Urinary bladder (tissue), 4 donors: Measurements from ENCODE around the gene AHNAK2. TPM values are rescaled to one million over a fixed set of nuclear protein-coding genes. Genes with fewer than 3 reads are reported as not detected.
"Not testable (repeated sequence)": the region's sequence is repeated elsewhere in the genome, so short reads cannot be mapped to it uniquely, and the experiment has no call there.

Source experiments
- DNase-seq: peaks from one replicate; pipeline ENCODE4 v3.0.0-alpha.2; 2015; ENCODE audit errors: extremely low spot score
- H3K27ac ChIP-seq: one replicate; pipeline ENCODE4 v1.5.1; 2013; ENCODE audit warnings: low read depth, mild to moderate bottlenecking, moderate library complexity
- H3K36me3 ChIP-seq: one replicate; pipeline ENCODE4 v1.6.1; 2013; ENCODE audit warnings: mild to moderate bottlenecking, moderate library complexity; ENCODE audit not compliant: insufficient read depth
- H3K4me1 ChIP-seq: one replicate; pipeline ENCODE4 v1.6.1; 2013; ENCODE audit warnings: mild to moderate bottlenecking, moderate library complexity; ENCODE audit not compliant: insufficient read depth
- H3K4me3 ChIP-seq: one replicate; pipeline ENCODE4 v1.5.1; 2013; ENCODE audit warnings: low read depth, low read length
- WGBS: extraction: QIAGEN DNeasy Blood & Tissue Kit; methylation state at CpG from one replicate; pipeline ENCODE4 v1.1.7; 2013; 5-methylcytosine and 5-hydroxymethylcytosine counted together
- polyA plus RNA-seq: library from polyadenylated mRNA; stranded (reverse); fragments of 200-250 nt; gene quantifications from one replicate; pipeline ENCODE4 v1.2.3, GENCODE V29; 2013
- total RNA-seq: library from RNA; depleted of rRNA; stranded (reverse); fragments of >200 nt; gene quantifications from one replicate; pipeline ENCODE4 v1.2.3, GENCODE V29; 2014
- donor health status: healthy with polysubstance abuse.
- donor health status: healthy.

The AHNAK2 gene
- total RNA-seq (14.5 TPM), polyA plus RNA-seq (43.2 TPM)

DNA sequence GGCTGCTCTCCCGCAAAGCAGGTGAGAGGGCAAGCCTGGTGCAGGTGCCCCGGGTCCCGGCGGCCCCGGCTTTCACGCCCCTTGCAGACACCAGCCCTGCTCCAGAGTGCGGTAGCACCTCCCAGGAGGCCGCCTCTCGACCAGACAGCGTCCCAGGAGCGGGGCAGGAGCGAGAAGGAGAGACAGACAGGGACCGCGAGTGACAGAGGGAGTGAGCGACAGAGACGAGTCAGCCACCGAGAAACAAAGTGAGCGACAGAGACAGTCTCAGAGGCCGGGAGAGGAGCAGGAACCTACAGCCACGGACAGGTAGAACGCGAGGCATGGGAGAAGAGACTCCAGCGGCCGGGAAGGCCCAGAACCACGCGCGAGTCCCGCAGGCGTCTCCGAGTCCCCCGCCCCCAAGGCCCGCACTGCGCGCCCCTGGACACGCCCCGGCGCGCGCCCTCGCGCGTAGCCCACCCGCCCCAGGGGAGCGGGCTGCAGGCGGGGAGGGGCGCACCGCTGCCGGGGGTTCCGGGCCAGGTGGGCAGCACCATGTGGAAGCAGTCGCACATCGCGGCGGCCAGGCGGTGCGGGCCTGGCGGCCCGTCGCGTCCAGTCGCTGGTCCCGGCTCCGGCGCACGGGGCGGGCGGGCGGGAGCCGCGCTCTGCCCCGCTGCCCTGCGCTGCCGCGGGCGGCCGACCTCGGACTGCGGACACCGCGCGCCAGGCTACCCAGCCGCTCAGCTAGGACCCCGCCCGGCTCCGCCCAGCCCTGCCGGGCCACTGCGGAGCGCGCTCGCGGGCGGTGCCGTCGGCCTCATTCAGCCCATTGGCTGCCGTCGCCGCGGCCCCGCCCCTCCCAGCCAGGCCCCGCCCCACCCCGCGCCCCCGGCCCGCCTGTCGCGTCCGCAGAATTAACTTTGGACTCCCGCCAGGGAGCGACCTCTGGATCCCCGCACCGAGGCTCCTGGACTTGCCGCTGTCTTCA lies at the start of gene AHNAK2:
AHNAK2 (minus strand) TSS at position 694 of the 973 bp plus-strand sequence; CDS start at position 557, 137 bp downstream.
- Histone ChIP-seq H3K4me1 (no peaks in the 10 kb centered on the region), H3K36me3 (no peaks in the 10 kb centered on the region), H3K27ac (no peak within 1 kb of the TSS), H3K4me3 (peak within 1 kb of the TSS; percentile 40)
- DNase-seq, result no peak
- WGBS, result 3% methylated on average over 111 of the region's 111 CpGs

DNA sequence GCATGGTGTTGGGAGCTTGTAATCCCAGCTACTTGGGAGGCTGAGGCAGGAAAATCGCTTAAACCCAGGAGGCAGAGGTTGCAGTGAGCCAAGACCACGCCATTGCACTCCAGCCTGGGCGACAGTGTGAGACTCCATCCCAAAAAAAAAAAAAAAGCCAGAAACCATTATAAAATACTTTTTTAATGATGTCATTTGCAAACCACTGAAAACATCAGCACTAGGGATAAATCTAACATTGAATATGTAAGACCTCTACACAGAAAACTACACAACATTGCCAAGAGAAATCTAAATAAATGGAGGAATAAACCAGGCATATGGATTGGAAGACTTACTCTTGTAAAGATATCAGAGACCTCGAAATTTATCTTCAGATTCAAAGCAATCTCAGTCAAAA lies 49.5 kb upstream of the AHNAK2 start:
- not testable (repeated sequence) for H3K27ac ChIP-seq, H3K4me1 ChIP-seq, DNase-seq, H3K4me3 ChIP-seq, H3K36me3 ChIP-seq
- 63% methylated on average over 4 of the region's 4 CpGs for WGBS

GRCh38 chr14:105026802-105027563 lies 48.8 kb upstream of the AHNAK2 start:
- 9% methylated on average over 1 of the region's 1 CpG for WGBS
- DNase-seq, result no peak
- peaks cover under 1% of the 10 kb centered on the region for H3K4me1 ChIP-seq
- no peak overlapping the region for H3K4me3 ChIP-seq
- H3K27ac ChIP-seq, result no peak overlapping the region
- H3K36me3 ChIP-seq, result no peaks in the 10 kb centered on the region

- DNase-seq, result no peak
- no peak overlapping the region for H3K27ac ChIP-seq
- 90% methylated on average over 16 of the region's 16 CpGs for WGBS
These were observed 48.0 kb upstream of the AHNAK2 start for GRCh38 chr14:105026033-105026785.

DNA sequence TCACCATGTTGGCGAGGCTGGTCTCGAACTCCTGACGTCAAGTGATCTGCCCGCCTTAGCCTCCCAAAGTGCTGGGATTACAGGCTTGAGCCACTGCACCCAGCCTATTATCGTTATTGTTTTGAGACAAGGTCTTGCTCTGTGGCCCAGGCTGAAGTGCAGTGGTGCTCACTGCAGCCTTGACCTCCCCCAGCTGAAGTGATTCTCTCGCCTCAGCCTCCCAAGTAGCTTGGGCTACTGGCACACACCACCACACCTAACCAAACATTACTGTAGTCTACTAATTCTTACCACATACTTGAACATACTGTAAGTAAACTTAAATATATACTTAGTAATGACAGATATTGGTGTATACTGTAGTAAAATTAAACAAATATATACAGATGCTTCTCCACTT lies 47.3 kb upstream of the AHNAK2 start:
- Histone ChIP-seq H3K36me3 (no peaks in the 10 kb centered on the region), H3K4me3 (no peak overlapping the region), H3K4me1 (peaks cover 5% of the 10 kb centered on the region), H3K27ac (no peak overlapping the region)
- 97% methylated on average over 6 of the region's 6 CpGs for WGBS
- no peak for DNase-seq

More at GRCh38 chr14:105026033-105026785, 48.0 kb upstream of the AHNAK2 start:
- no peak overlapping the region for H3K4me3 ChIP-seq
- peaks cover 2% of the 10 kb centered on the region for H3K4me1 ChIP-seq
- H3K36me3 ChIP-seq, result no peaks in the 10 kb centered on the region

- 69% methylated on average over 4 of the region's 4 CpGs for WGBS
- H3K27ac ChIP-seq, result no peak overlapping the region
- peaks cover 5% of the 10 kb centered on the region for H3K4me1 ChIP-seq
- DNase-seq, result no peak
- H3K4me3 ChIP-seq, result no peak overlapping the region
- H3K36me3 ChIP-seq, result no peaks in the 10 kb centered on the region
These were observed 45.8 kb upstream of the AHNAK2 start for GRCh38 chr14:105023791-105024480.

- no peaks in the 10 kb centered on the region for H3K36me3 ChIP-seq
- H3K4me1 ChIP-seq, result peaks cover 5% of the 10 kb centered on the region
- H3K27ac ChIP-seq, result no peak overlapping the region
- WGBS, result 66% methylated on average over 11 of the region's 11 CpGs
- H3K4me3 ChIP-seq, result no peak overlapping the region
- DNase-seq, result no peak
These were observed 45.0 kb upstream of the AHNAK2 start for GRCh38 chr14:105023144-105023543.

DNA sequence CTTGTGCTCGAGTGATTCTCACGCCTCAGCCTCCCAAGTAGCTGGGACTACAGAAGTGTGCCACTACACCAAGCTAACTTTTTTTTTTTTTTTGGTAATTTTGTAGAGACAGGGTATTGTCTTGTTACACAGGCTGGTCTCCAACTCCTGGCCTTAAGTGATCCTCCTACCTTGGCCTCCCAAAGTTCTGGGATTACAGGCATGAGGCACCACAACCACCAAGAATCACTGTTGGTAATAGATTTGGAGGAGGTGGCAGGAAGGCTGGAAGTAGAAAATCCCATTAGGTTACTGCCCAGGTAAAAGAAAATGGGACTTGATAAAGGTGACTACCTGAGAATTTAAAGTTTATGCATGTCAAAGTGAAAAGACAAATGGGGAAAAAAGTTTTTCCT lies 44.1 kb upstream of the AHNAK2 start:
- DNase-seq, result no peak
- no peaks in the 10 kb centered on the region for H3K36me3 ChIP-seq
- peaks cover 5% of the 10 kb centered on the region for H3K4me1 ChIP-seq
- no peak overlapping the region for H3K4me3 ChIP-seq
- WGBS, result 69% methylated on average over 2 of the region's 2 CpGs
- H3K27ac ChIP-seq, result no peak overlapping the region

DNA sequence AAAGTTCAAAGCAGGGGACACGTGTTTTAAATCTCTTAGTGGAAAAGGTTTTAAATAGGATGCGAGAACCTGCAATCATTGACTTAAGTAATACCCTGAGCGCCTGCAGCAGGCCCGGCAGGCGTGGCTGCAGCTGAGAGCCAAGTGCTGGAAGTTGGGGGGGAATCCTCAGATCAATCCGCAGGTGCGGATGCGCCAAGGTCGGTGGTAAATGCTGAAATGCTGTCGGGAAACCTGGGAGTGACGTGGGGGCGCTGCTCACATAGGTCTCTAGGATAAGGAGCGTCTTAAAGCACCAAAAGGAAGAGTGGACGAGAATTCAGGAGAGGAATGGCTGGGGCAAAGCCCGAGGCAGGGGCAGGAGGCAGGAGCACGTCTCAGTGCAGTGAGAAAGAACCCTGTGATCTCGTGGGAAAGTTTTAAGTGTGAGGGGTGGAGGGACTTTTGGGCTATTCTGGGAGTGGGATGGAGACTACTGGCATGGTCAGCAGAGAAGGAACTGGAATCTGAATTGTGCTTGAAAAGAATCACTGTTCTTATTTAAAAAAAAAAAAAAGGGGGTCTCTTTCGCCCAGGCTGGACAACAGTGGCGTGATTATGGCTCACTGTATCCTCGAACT lies 43.6 kb upstream of the AHNAK2 start:
- 10% methylated on average over 20 of the region's 20 CpGs for WGBS
- DNase-seq, result no peak
- Histone ChIP-seq H3K4me3 (peak overlapping the region; percentile 50), H3K36me3 (no peaks in the 10 kb centered on the region), H3K27ac (peak overlapping the region; percentile 49), H3K4me1 (peaks cover 5% of the 10 kb centered on the region)

GRCh38 chr14:105020815-105021655 lies 42.9 kb upstream of the AHNAK2 start, which contains the start of gene CDCA4:
Gene CDCA4, minus strand, starts transcription at chr14:105021083. Its CDS starts 9,154 bp downstream, at chr14:105011929.
- peak; percentile 90 for DNase-seq
- peak within 1 kb of the TSS; percentile 73 for H3K27ac ChIP-seq
- no peaks in the 10 kb centered on the region for H3K36me3 ChIP-seq
- H3K4me3 ChIP-seq, result peak within 1 kb of the TSS; percentile 97
- WGBS, result under 1% methylated on average over 115 of the region's 115 CpGs
- H3K4me1 ChIP-seq, result peaks cover 5% of the 10 kb centered on the region

- DNase-seq, result no peak
These were observed 42.0 kb upstream of the AHNAK2 start for GRCh38 chr14:105019861-105020814.

More at GRCh38 chr14:105019861-105020814, 42.0 kb upstream of the AHNAK2 start:
- Histone ChIP-seq H3K27ac (peak overlapping the region; percentile 73), H3K36me3 (no peaks in the 10 kb centered on the region), H3K4me3 (peak overlapping the region; percentile 97), H3K4me1 (peaks cover 5% of the 10 kb centered on the region)
- WGBS, result 4% methylated on average over 75 of the region's 75 CpGs
